HG02759 (cell line): ENCODE measurements around the gene TBC1D3.
"Not testable (repeated sequence)": the region's sequence is repeated elsewhere in the genome, so short reads cannot be mapped to it uniquely, and the experiment has no call there.

Experiments used
- ATAC-seq: cut with Tn5 transposase; IDR thresholded peaks from one replicate; pipeline ENCODE4 v1.9.1; 2021; ENCODE audit warnings: mild to moderate bottlenecking, moderate library complexity; ENCODE audit not compliant: unreplicated experiment

TBC1D3 gene

GRCh38 chr17:38192455-38192854 is at the start of gene TBC1D3:
Gene TBC1D3 (minus strand): TSS chr17:38192555. CDS start chr17:38191029, 1,526 bp downstream.
- not testable (repeated sequence) for ATAC-seq

- not testable (repeated sequence) for ATAC-seq
These were observed 40.4 kb upstream of the TBC1D3 start for GRCh38 chr17:38232790-38233189.

DNA sequence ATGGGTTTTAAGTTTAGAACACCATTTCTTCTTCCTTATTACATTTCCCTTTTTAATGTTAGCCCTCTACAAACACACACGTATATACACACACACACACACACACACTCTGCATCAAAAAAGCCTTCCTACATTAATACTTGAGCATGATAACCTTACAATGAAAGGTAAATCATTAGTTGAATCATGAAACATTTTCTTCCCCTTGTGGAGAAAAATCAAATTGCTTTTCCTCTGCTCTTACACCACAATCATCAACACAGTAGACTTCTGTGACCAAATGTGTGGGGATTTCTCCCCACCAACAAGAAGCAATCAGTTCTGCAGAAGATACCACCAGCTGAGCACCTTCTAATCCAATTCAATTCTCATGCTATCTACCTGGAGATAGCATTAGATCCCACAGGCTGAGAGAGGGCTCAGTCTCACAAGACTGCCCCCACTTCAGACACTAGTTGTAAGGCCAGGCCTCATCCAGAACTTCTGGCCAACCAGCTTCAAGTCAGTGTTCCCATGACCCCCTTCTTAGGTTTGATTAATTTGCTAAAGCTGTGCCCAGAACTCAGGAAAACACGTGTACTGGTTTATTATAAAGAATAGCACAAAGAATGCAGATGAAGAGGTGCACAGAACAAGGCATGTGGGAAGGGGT is 33.6 kb upstream of the TBC1D3 start:
- ATAC-seq = not testable (repeated sequence)

- ATAC-seq = not testable (repeated sequence)
These were observed 28.5 kb upstream of the TBC1D3 start for GRCh38 chr17:38220867-38221266.

DNA sequence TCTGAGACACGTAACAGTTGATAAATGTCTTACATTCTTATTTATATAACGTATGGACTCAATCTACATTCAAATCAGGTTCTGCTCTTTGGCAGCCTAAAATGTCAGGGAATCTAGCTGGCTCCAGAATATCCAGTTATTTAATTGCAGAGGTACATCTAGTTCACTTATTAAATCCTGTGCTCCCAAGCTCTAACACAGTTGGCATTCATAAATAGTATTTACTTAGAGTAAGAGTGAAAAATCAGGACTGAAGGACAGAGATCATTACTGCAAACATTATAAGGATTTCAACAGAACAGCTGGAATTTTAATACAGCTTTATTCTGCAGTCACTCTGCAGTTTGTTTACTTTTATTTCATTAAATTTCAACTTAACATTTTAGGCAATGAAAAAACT is 7.9 kb upstream of the TBC1D3 start:
- not testable (repeated sequence) for ATAC-seq

GRCh38 chr17:38134860-38135259 is 57.5 kb downstream of the TBC1D3 start:
- ATAC-seq = not testable (repeated sequence)
